Loucy (cell line): ENCODE measurements around the gene ME3.
"Not testable (repeated sequence)": the region's sequence is repeated elsewhere in the genome, so short reads cannot be mapped to it uniquely, and the experiment has no call there.

Experiments
- H2AFZ ChIP-seq: fragments of 200-600 bp; sonication (generic); 2 replicates; pipeline ENCODE4 v1.6.0; 2016; ENCODE audit warnings: antibody characterized with exemption, mild to moderate bottlenecking, low read length, moderate library complexity
- H3F3A ChIP-seq: fragments of 200-600 bp; 2 replicates; pipeline ENCODE4 v1.6.0; 2016; ENCODE audit warnings: antibody characterized with exemption, low read depth, mild to moderate bottlenecking
- H3K27me3 ChIP-seq: fragments of 200-600 bp; sonication (generic); 2 replicates; pipeline ENCODE4 v1.6.1; 2014; ENCODE audit warnings: low read length, mild to moderate bottlenecking; ENCODE audit not compliant: insufficient read depth, poor library complexity, severe bottlenecking
- H3K36me3 ChIP-seq: fragments of 200-600 bp; sonication (generic); 2 replicates; pipeline ENCODE4 v1.6.1; 2016; ENCODE audit warnings: low read length; ENCODE audit not compliant: insufficient read depth
- H3K4me1 ChIP-seq: fragments of 200-600 bp; sonication (generic); 2 replicates; pipeline ENCODE4 v1.5.1; 2014; ENCODE audit warnings: low read length, mild to moderate bottlenecking; ENCODE audit not compliant: insufficient read depth, poor library complexity, severe bottlenecking
- H3K4me2 ChIP-seq: fragments of 200-600 bp; sonication (generic); 2 replicates; pipeline ENCODE4 v1.6.0; 2014; ENCODE audit warnings: antibody characterized with exemption, low read length, low read depth, mild to moderate bottlenecking; ENCODE audit not compliant: poor library complexity, severe bottlenecking
- H3K4me3 ChIP-seq: fragments of 200-600 bp; sonication (generic); 2 replicates; pipeline ENCODE4 v1.5.1; 2014; ENCODE audit warnings: low read length, mild to moderate bottlenecking, mixed read lengths; ENCODE audit not compliant: poor library complexity, severe bottlenecking
- H3K79me2 ChIP-seq: fragments of 200-600 bp; sonication (generic); 2 replicates; pipeline ENCODE4 v1.6.1; 2014; ENCODE audit warnings: low read length; ENCODE audit not compliant: insufficient read depth
- H3K9ac ChIP-seq: fragments of 200-600 bp; sonication (generic); 2 replicates; pipeline ENCODE4 v1.6.0; 2014; ENCODE audit warnings: mild to moderate bottlenecking, low read depth, low read length, moderate library complexity; ENCODE audit not compliant: poor library complexity, severe bottlenecking
- H3K9me2 ChIP-seq: fragments of 200-600 bp; sonication (generic); replicated peaks from 2 replicates; pipeline ENCODE4 v1.6.1; 2016; ENCODE audit warnings: low read depth, low read length, mixed read lengths
- H3K9me3 ChIP-seq: fragments of 200-600 bp; sonication (generic); 2 replicates; pipeline ENCODE4 v1.6.1; 2014; ENCODE audit warnings: mild to moderate bottlenecking, antibody characterized with exemption, low read length, low read depth; ENCODE audit not compliant: insufficient read depth
- H4K20me1 ChIP-seq: fragments of 200-600 bp; sonication (generic); 2 replicates; pipeline ENCODE4 v1.6.0; 2014; ENCODE audit warnings: antibody characterized with exemption, low read length, mild to moderate bottlenecking; ENCODE audit not compliant: insufficient read depth, poor library complexity, severe bottlenecking
- EZH2phosphoT487 ChIP-seq: fragments of 200-600 bp; IDR thresholded peaks from 2 replicates; pipeline ENCODE4 v1.6.1; 2018; ENCODE audit warnings: antibody characterized with exemption, mild to moderate bottlenecking, moderate library complexity, borderline replicate concordance
- TF ChIP-seq, protein P1 (sequence below): fragments of 200-600 bp; sonication (generic); conservative IDR thresholded peaks from 2 replicates; pipeline ENCODE4 v1.5.1; 2014; ENCODE audit warnings: mild to moderate bottlenecking, antibody characterized with exemption, low read length

Gene ME3

DNA sequence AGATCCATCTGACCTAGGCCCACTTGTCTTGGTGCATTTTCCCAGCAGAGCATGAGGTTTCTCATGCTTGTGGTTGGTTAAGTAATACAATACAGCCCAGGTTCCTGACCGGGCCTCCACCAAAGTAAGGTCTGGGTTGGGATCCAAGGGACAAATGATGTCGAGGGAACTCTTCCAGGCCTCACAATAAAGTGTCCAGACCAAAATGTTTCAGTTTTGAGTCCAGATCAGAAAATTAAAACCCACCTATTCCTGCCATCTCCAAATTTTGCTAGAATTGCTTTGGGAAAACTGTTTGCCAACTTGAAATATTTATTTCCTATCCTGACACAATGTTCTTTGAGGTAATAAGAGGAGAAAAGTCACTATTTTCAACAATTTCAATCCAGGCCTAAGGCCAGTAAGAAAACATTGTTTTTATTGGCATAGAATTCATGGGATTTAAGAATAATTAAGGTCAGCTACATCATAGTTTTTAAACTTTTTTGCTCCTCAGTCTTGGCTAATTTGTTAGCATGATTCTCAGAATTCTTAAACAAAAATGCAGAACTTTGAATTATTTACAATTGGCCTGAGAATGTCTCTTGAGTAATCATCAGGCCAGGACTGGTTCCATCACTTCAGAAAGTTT is 51.4 kb downstream of the ME3 start:
- H3K4me2 ChIP-seq: no peak overlapping the region
- H3K9me2 ChIP-seq: no peaks in the 10 kb centered on the region
- H3K79me2 ChIP-seq: no peaks in the 10 kb centered on the region
- no peak overlapping the region for H3K9ac ChIP-seq
- H3K36me3 ChIP-seq: no peaks in the 10 kb centered on the region
- no peak overlapping the region for H2AFZ ChIP-seq
- no peak for TF ChIP-seq EZH2phosphoT487
- TF ChIP-seq, protein P1, sequence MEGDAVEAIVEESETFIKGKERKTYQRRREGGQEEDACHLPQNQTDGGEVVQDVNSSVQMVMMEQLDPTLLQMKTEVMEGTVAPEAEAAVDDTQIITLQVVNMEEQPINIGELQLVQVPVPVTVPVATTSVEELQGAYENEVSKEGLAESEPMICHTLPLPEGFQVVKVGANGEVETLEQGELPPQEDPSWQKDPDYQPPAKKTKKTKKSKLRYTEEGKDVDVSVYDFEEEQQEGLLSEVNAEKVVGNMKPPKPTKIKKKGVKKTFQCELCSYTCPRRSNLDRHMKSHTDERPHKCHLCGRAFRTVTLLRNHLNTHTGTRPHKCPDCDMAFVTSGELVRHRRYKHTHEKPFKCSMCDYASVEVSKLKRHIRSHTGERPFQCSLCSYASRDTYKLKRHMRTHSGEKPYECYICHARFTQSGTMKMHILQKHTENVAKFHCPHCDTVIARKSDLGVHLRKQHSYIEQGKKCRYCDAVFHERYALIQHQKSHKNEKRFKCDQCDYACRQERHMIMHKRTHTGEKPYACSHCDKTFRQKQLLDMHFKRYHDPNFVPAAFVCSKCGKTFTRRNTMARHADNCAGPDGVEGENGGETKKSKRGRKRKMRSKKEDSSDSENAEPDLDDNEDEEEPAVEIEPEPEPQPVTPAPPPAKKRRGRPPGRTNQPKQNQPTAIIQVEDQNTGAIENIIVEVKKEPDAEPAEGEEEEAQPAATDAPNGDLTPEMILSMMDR: no peak
- H3K27me3 ChIP-seq: no peaks in the 10 kb centered on the region
- H3K9me3 ChIP-seq: no peaks in the 10 kb centered on the region
- no peaks in the 10 kb centered on the region for H4K20me1 ChIP-seq
- no peaks in the 10 kb centered on the region for H3K4me1 ChIP-seq
- no peak overlapping the region for H3K4me3 ChIP-seq
- no peaks in the 10 kb centered on the region for H3F3A ChIP-seq

GRCh38 chr11:86619428-86619827 is 53.0 kb downstream of the ME3 start:
- H3K27me3 ChIP-seq, H3K4me3 ChIP-seq, H2AFZ ChIP-seq, H3F3A ChIP-seq, H3K9me2 ChIP-seq, H3K9ac ChIP-seq, H4K20me1 ChIP-seq, H3K4me2 ChIP-seq, H3K36me3 ChIP-seq, H3K9me3 ChIP-seq, H3K79me2 ChIP-seq, H3K4me1 ChIP-seq: not testable (repeated sequence)

DNA sequence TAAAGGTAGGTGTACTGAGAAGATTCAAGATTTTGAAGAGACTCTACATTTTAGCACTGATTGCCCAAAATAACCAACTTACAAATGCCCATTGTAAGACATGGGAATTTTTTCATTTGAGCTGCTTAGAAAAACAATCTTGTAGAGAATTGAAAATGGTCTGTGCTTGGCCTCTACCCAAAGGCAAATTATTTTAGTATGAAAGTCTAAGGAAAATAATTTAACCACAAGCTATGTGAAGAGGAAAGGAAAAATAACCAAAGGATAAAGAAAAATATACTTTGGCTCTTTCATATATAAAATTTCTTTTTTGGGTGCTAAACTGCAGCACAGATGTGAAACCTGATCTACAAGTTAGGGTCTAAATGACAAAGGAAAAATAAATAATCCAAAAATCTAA is 54.9 kb downstream of the ME3 start:
- Histone ChIP-seq H3K4me3 (no peak overlapping the region), H3K9me3 (no peaks in the 10 kb centered on the region), H3F3A (no peaks in the 10 kb centered on the region), H2AFZ (no peak overlapping the region), H3K9ac (no peak overlapping the region), H3K27me3 (no peaks in the 10 kb centered on the region), H3K9me2 (no peaks in the 10 kb centered on the region), H3K36me3 (no peaks in the 10 kb centered on the region), H3K79me2 (no peaks in the 10 kb centered on the region), H3K4me1 (no peaks in the 10 kb centered on the region), H4K20me1 (no peaks in the 10 kb centered on the region), H3K4me2 (no peak overlapping the region)
- TF ChIP-seq, protein P1: no peak
- no peak for TF ChIP-seq EZH2phosphoT487

- Histone ChIP-seq H3K4me2 (no peak overlapping the region), H2AFZ (no peak overlapping the region), H4K20me1 (no peaks in the 10 kb centered on the region), H3K9ac (no peak overlapping the region), H3K36me3 (no peaks in the 10 kb centered on the region), H3K27me3 (no peaks in the 10 kb centered on the region), H3K9me3 (no peaks in the 10 kb centered on the region), H3K79me2 (no peaks in the 10 kb centered on the region), H3K9me2 (no peaks in the 10 kb centered on the region), H3F3A (no peaks in the 10 kb centered on the region), H3K4me1 (no peaks in the 10 kb centered on the region), H3K4me3 (no peak overlapping the region)
- TF ChIP-seq EZH2phosphoT487: no peak
- TF ChIP-seq, protein P1: no peak
Observed at GRCh38 chr11:86615487-86615886, 56.9 kb downstream of the ME3 start.
